NCI-H1092 treated with DMSO at 0.1 percent for 48 hours (cell line): Measurements from ENCODE around the gene USP30.

ENCODE experiments used
- DNase-seq: peaks from one replicate; lab custom pipeline; 2025; lab: John Stamatoyannopoulos, UW

Gene USP30

DNA sequence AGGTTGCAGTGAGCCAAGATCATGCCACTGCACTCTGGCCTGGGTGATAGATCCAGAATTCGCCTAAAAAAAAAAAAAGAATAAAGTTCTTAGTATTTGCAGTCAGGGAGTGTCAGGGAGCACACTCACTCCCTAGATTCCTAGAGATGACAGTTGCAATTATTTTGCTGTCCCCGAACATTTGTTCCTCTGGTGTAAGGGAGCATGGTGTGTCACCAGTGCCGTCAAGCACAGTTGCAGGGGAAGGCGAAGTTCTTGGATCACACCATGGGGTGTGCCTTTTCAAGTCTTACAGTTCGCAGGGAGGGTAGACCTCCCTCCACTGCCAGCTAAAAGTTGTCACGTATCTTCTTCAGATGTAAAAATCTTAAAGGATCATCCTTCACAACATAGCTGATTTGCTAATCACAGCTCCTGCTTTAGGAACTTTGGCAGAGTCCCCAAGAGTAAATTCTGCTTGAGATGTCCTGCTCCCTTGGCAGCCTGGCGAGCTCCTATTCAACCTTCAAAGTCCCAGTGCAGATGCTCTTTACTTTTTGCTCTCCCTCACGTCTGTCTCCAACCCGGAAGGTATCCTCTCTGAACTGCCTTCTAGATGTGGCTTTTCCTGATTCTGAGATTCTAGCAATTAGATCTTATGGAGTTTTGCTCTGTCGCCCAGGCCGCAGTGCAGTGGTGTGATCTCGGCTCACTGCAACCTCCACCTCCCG lies 75.3 kb downstream of the USP30 start:
- DNase-seq: no peak

GRCh38 chr12:109130297-109131153 lies 78.1 kb downstream of the USP30 start:
- no peak for DNase-seq

DNA sequence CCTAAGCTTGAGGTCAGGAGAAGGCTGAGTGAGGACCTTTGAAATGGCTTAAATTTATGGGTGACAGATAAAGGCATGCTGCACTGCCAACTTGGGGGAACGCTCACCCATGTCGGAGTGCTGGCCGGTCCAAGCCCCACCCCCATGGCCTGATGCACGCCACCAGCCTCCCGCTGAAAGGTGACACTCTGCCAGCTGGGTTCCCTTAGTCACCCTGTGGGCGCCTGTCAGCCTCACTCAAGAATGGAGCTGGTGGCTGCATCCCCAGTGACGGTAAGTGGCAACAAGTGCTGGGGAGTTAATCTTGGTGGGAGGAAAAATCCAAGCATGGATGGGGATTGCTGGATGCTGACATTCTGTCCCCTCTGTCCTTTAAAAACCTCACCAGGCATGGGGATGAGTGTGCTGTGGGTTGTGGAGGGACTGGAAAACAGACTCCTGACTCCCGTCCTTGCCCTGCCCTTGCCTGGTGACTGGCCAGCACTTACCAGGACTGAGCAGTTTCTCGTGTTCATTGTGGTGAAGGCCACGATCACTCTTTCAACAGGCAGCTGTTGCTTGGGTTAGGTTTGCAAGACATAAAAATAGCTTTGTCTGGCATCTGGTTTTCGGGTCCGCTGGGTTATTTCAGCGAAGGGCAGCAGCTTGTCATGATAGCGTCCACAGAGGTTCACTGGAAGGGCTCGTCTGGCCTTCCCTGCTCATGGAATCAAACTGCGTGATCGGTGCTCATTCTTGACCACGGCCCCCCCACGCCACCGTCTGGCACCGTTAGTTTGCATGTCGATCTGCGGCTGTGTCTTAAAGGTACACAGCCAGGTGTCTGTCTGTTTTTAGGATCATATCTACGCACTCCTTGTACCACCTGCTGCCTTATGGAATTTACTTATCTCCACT lies 79.0 kb downstream of the USP30 start:
- no peak for DNase-seq

DNA sequence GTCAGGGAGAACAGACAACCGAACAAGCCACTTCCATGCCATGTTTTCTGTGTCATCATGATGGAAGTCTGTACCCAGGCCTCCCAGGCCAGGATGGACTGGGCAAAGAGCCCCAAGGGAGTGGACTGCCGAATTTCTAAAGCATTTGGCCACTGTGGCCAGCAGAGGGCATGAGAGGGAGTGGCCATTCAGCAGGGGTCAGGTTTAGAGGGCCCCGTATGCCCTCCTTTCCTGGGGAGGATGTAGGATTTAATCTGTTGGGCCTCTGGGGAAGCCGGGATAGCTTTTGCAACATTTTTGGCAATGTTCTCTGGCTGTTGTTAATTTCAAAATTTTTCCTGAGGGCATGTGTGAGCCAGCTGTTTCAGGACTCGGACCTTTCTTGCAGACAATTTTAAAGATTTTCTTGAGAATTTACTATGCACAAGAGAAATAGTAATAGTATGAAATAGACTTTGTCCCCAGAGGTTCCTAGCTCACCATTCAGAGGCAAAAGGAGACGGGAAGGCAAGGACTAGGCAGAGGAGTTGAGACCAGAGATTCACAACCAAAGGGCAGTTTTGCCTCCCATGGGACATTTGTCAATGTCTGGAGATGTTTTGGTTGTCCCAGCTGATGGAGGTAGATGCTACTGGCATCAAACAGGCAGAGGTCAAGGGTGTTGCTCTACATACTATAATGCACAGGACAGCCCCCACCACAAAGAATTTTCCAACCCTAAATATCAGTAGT lies 82.0 kb downstream of the USP30 start:
- DNase-seq: no peak

- no peak for DNase-seq
Observed at GRCh38 chr12:109137055-109137454, 84.7 kb downstream of the USP30 start.
